Subcutaneous adipose tissue (tissue), 4 donors: ENCODE data around the gene KISS1R. TPM values are rescaled to one million over a fixed set of nuclear protein-coding genes. Genes with fewer than 3 reads are reported as not detected.

Experiments
- total RNA-seq, 4 donors: library from RNA; depleted of rRNA; stranded (reverse); fragments of >200 nt; gene quantifications; one replicate each; pipeline ENCODE4 v1.1.0, GENCODE V29; 2016
- TF ChIP-seq, protein P1 (sequence below): fragments of 450-650 bp; IDR thresholded peaks from one replicate; pipeline ENCODE4 v1.5.1; 2016; ENCODE audit warnings: low read depth, mild to moderate bottlenecking, control low read depth, antibody characterized with exemption, moderate library complexity

The KISS1R gene
- total RNA-seq, 4 donors from 2014 or later: not detected

DNA sequence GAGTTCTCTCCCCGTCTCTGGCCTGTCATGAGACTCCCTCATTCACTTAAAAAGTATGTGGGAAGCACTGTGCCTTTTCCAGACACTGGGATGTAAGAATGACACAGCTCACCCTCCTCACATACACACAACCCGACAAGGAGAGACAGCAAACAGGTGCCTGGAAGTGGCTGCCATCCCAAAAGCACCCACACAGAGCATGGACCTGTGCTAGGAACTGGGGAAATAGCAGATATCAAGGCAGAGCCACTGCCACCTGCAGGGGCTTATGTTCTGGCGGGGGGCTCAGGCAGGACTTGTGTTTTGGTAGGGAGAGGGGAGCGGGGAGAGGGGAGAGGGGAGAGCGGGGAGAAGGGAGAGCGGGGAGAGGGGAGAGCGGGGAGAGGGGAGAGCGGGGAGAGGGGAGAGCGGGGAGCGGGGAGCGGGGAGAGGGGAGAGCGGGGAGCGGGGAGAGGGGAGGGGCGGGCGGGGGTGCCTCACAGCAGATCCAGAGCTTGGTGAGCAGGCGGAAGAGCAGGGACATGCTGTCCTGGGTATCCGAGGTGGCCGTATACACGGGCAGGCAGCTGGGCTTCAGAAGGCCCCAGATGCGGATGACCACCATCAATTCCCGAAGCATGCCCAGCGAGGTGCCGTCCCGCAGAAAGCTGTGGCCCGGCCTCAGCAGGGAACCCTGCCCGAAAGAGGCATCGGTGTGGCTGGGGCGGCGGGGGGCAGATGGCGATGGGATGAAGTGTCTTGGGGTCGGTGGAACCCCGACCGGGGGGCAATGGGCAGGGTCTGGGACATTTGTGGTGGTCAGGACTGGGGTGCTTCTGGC, 45.5 kb upstream of the KISS1R start:
- TF ChIP-seq, protein P1, sequence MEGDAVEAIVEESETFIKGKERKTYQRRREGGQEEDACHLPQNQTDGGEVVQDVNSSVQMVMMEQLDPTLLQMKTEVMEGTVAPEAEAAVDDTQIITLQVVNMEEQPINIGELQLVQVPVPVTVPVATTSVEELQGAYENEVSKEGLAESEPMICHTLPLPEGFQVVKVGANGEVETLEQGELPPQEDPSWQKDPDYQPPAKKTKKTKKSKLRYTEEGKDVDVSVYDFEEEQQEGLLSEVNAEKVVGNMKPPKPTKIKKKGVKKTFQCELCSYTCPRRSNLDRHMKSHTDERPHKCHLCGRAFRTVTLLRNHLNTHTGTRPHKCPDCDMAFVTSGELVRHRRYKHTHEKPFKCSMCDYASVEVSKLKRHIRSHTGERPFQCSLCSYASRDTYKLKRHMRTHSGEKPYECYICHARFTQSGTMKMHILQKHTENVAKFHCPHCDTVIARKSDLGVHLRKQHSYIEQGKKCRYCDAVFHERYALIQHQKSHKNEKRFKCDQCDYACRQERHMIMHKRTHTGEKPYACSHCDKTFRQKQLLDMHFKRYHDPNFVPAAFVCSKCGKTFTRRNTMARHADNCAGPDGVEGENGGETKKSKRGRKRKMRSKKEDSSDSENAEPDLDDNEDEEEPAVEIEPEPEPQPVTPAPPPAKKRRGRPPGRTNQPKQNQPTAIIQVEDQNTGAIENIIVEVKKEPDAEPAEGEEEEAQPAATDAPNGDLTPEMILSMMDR: no peak

DNA sequence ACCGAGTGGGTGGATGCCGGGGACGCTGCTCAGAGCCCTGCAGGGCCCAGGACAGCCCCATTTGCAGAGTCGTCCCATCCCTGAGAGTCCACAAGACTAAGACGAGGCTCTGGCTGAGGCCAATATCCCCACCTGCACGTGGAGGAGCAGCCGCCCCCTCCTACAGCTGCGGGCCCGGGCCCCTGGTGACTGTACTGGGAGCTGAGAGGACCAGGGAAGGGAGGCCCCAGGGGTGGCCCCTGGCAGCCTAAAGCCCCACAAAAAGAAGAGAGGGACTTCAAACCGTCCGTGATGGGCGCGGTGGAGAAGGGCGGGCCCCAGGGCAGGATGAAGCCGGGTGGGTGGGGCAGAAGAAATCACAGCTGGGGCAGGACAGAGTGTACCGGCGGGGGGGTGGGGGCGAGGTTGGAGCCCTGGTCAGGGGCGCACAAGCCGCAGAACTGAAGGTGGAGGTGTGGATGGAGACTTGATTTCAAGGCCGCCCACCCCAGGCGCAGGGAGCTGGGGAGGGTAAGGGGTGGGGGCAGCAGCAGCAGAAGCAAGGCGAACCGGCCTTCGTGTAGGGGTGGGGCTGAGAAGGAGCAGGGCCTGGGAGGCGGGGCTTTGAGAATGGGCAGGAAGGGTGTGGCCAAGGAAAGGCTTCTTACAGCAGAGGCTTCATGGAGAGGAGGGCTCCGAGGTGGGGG, 44.7 kb upstream of the KISS1R start:
- TF ChIP-seq, protein P1: no peak

DNA sequence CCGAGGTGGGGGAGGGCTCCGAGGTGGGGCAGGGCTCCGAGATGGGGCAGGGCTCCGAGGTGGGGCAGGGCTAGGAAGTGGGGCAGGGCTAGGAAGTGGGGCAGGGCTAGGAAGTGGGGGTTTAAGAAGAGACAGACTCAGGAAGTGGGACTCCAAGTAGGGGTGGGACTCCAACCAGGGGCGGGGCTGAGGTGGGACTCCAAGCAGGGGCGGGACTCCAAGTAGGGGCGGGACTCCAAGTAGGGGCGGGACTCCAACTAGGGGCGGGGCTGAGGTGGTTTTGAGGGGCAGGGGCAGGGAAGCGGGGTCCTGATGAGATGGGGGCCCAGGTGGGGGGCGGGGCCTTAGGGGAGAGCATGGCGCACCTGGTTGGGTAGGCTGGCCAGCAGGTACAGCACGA, 44.0 kb upstream of the KISS1R start:
- TF ChIP-seq, protein P1: no peak

DNA sequence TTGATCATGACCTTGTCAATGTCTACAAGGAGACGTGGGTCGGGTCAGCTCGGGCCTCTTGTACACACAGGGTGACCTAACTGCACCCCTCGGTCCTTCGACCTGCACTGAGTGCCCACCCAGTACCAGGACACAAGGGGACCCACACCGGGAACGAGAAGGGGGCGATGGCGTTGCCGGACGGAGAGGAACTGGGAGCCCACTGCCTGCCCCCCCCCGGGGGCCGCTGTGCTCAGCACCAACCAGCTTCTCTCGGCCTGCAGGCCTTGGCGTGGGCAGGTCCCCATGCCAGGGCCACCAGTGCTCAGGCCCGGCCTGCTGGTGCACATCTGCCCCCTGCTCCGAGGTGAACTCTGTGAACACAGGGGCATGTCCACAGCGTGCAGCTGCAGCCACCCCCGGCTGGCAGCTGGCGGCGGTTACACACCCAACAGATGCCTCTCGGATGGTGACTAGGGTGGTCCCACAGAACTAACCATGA, 43.5 kb upstream of the KISS1R start:
- TF ChIP-seq, protein P1: no peak

DNA sequence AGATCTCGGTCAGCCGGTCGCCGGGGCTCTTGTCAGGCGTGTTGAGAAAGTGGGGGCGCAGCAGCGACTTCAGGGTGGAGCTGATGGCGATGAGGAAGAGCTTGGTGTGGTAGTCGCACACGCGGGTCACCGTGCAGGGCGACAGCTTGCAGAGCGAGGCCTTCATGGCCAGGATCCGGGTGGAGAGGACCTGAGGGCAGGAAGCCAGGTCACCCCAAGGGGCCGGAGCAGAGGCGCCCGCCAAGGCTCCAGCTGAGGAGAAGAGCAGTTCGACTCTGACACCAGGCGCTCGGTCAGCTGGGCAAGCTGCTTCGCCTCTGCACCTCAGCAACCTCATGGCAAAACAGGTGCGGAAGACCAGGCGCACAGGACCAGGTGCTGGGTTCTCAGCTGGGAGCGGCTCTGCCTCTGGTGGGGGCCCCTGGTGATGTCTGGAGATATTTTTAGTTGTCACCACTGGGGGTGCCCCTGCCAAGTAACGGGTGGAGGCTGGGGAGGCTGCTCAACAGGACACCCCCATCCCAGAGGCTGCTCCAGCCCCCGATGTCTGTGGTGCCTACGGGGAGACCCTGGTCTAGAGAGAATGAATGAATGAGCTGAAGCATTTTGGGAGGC, 41.8 kb upstream of the KISS1R start:
- TF ChIP-seq, protein P1: no peak

DNA sequence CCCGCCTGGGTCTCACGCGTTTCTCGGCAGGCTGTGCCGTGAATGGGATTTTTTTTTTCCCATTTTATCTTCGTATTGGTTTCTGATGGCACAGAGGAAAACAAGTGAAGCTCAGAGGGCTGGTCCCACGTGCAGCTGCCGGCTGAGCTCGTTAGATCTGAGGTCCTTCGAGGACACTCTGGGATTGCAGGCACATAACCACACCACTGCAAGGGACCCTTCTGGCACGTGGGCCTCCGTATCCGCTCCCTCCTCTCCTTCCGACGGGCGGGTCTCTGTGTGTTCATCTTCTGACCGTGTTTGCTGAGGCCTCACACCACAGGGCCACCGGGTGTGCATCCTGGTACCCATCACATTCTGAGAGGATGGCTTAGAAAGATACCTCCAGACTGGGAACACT, 41.0 kb upstream of the KISS1R start:
- TF ChIP-seq, protein P1: no peak

DNA sequence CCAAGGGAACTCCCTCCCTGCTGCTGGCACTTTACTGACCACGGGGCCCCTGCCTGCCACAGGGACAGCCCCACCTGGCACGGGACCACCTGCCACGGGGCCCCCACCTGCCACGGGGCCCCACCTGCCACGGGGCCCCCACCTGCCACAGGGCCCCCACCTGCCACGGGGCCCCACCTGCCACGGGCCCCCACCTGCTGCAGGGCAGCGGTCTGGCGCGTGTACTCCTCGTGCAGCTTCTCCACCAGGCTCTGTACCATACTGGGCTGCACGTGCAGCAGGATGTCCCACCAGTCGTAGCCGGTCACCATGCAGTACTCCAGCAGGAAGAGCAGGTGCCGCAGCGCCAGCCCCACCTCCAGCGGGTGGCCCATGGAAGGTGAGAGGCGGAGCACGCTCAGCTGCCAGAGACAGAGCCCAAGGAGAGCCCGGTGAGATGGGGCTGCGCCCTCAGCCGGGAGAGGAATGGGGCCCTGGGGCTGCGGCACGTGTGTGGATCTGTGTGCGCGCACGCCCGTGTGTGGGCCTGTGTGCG, 40.3 kb upstream of the KISS1R start:
- TF ChIP-seq, protein P1: no peak
